HG02970 (cell line): ENCODE measurements around the gene UPB1.

Experiments
- ATAC-seq: cut with Tn5 transposase; IDR thresholded peaks from one replicate; pipeline ENCODE4 v1.9.1; 2021; ENCODE audit warnings: mild to moderate bottlenecking, moderate library complexity, moderate number of reproducible peaks; ENCODE audit not compliant: unreplicated experiment, low FRiP score

The UPB1 gene

DNA sequence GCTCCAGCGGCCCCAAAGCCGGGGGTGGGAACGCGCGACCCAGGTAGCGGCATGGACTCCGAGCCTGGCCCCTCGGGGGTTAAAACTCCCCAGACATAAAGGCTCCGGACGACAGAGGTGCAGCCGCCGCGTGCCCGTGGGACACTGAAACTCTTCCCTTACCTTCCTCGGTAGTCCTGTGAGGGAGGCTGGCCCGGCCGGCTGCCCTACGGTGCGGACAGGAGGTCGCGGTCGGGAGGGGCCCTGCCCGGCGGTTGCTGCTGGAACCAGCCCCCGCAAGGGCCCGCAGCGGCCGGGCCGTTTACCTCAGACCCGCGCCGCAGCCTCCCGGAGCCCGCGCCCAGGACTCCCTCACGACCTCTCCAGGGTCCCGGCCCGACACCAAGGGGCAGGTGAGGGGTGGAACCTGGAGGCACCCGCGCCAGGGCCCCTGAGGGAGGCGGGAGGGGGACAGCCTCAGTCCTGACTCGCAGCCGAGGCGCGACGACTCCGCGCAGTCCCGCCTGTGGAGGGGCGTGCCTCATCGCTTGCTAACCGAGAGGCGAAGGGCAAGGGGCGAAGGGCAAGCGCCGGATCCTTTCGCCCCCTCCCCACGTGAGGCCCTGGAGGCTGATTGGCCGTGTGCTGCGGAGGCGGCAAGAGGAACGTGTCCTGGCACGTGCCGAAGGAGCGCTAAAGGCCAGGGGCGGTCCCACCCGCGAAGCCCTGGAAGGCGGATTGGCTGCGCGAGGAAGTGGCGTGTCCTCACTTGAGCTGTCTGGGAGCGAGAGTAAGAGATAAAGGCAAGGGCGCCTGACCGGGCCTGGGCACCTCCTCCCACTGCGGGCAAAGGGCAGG lies at the start of gene UPB1:
UPB1 (plus strand) TSS at position 805 of the 837 bp plus-strand sequence. CDS start 72 bp downstream, outside the sequence.
- ATAC-seq = no peak

DNA sequence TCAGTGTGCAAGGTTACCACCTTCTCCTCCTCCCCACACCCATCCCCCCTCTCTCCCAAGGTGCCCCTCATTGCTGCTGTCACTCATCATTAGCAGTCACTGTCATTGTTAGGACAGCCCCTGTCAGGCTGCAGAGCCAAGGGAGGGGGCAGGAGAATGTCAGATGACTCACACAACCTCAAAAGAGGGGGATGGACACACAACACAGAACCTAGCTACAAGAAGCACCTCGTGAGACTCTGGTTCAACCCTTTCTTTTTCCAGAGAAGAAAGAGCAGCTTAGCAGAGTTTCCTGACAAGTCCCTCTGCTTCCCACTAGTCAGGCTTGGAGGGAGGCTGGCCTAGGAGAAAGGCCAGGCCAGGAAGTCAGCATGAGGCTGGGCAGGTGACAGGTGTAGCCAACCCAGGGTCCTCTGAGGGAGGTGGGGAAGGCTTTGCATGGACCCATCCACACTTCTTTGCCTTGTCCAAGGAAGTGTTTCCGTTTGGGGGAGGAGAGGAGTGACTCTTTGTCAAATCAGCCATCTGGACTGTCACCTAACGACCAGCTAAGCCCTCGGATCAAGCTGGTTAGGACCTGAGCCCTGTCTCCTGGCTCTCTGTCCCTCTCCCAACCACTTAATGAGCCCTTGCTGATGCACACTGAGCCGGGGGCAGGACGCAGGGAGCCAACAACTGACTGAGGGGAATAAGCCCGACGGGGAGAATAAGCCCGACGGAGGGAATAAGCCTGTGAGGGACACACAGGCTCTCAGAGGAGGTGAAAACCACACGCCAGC lies 49.5 kb upstream of the UPB1 start:
- no peak for ATAC-seq

DNA sequence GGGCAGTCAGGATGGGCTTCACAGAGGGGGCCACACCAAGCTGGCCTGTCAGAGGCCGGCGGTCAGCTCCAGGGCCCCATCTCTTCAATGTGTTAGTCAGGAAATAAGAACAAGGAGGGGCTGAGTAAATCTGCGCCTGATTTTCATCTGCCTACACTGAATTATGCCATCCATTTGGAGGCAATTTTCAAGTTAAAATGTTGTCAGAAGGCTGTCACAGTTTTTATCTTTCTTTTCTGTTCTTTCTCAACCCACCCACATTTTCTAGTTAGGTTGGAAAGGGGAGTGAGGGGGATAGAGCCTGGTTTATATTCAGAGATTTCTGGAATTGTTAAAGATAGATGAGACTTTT lies 48.9 kb upstream of the UPB1 start:
- no peak for ATAC-seq

DNA sequence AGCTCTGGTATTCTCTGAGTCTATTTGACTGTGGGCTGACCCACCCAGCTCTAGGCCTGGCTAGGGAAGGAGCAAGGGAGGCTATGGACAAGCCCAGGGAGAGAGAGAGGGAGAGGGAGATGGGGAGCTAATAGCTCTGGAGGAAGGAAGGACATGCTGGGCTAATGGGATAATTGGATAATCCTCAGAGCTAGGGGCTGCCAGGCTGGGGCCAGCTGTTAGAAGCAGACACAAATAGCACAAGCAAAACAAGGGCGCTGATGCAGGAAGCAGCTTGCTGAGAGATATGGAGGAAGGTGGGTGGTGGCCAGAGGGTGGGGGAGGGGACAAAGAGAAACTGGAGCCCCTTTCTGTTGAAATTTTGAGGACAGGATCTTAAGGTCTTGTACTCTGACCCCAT lies 44.5 kb upstream of the UPB1 start:
- no peak for ATAC-seq

DNA sequence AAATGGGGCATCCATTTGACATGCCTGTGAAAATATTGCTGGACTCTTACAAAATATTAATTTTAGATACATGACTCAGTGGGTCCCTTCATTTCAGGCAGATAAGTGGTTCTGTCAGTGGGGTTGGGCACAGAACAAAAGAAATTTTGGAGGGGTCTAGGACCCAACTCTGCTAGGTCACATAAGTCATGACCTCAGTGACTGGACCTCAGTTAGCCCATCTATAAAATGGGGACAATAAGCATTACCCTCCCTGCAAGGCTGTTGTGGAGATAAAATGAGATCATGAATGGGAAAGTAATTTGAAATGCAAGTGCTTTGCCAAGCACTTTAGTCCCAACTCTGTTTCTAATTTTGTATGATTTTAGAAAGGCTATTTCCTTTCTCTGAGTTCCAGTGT lies 44.0 kb upstream of the UPB1 start:
- ATAC-seq = no peak

DNA sequence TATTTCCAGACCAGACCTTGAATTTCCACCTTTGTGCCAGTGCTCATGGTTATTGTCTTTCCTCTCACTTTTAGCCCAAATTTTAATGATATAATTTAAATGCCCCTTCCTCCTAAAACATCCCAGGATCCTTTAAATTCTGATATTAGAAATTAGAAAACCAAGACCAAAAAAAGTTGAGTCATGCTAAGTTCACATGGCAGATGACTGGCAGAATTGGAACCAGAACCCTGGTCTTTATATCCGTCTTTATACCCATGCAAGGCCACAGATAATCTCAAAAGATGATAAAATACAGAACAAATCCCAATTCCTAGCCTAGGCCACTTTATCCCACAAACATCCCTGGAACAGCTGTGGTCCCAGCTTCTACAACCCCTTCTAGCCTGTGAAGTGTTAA lies 41.3 kb upstream of the UPB1 start:
- ATAC-seq = no peak

DNA sequence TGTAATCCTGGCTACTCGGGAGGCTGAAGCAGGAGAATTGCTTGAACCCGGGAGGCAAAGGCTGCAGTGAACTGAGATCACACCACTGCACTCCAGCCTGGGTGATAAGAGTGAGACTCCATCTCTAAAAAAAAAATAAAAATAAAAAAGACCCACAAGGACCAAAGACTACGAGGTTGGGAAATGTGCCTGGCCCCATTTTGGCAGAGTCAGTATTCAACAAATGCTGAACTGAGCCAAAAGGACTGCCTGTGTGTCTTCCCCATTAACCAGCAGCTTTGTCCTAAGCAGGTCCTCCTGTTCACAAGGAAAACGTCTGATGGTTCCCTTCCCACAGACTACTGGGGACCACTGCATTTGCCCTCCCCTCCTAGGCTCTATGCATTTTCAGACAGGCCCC lies 40.1 kb upstream of the UPB1 start:
- no peak for ATAC-seq

DNA sequence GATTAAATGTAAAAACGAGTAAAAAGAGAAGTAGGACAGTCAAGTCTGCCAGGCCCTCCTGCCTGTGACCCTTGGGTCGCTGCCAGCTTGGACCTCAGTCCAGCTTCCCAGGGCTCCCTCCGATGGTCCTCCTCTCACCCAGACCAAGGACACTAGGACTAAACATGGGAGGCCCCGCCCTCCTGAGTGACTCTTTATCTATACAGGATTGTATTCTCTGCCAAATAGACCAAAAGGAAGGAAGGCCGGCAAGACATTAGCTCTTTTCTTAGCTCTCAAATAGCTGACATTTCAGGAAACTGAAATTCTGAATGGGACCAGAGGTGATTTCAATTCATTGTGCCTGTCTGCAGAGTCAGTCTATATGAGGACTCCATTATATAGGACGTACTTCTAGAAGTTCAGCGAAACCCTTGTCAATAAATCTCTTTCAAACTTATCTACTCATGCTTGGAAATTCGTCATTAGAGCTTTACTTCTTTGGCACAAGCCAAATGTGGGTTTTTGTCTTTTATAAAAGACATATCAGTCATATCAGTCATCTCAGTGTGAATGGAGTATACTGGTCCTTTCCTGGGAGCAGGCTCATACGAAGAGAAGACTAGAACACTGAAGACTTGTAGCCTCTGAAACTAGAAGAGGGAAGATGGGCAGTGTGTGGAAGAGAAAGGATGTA lies 39.2 kb upstream of the UPB1 start:
- no peak for ATAC-seq

DNA sequence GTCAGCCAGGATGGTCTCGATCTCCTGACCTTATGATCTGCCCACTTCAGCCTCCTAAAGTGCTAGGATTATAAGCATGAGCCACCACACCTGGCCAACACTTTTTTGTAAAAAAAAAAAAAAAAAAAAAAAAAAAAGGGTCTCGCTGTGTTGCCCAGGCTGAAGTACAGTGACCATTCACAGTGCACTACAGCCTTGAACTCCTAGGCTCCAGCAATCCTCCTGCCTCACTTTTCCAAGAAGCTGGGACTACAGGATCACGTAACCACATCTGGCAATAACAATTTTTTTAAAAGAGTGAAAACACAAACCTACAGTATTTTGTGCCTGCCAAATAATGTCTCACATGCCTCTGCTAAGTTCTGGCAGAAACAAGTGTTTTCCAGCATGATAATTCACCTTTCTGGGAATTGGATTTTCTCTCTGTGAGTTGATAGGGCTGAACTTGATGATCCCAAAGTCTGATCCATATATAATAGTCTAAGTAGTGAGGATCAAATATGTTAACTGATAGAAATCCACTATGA lies 37.2 kb upstream of the UPB1 start:
- ATAC-seq = no peak

DNA sequence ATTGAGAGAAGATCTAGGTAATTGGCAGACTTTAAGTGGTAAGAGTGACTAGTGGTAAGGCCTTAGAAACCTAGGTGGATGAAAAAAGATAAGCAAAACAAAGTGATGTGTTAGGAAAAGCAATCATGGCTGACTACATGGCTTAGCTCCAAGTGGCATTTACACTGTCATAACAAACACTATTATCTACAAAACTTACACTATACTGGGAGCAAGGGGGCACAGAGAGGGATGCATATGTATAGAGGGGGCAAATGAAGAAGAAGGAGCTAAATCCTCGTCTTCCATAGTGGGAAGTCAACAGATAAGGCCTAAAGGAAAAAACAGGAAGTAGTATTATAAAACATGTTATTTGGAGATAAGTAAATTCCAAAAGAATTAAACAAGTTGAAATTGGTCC lies 35.2 kb upstream of the UPB1 start:
- no peak for ATAC-seq

DNA sequence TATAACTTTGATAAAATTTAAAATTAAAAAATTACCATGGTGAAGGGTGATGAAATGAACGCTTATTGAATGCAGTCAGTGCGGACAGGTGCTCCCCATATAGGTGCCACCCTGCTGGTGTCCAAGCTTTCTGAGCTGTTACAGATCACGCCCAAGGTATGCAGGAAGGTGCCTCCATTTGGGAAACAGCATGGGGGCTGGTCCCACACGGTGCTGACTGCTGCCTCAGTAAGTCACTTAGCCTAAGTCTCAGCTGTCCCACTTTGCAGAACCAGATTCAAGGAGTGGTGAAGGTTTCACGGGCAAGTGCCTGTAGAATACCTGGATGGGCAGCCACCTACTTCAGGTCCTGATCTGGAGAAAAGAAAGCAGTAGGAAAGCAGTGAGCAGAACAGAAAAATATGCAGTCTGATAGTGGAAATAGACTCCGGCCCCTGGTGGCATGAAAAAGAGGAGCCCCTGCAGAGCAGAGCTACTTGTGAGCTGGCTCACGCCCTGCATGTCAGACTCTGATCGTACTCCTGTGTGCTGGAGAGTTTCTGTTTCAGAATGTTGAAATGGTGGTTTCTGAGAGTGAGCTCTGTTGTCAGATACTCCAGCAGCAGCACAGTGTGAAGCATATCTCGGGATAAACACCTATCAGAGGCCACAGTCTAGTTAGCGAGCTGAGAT lies 34.6 kb upstream of the UPB1 start:
- ATAC-seq = no peak

DNA sequence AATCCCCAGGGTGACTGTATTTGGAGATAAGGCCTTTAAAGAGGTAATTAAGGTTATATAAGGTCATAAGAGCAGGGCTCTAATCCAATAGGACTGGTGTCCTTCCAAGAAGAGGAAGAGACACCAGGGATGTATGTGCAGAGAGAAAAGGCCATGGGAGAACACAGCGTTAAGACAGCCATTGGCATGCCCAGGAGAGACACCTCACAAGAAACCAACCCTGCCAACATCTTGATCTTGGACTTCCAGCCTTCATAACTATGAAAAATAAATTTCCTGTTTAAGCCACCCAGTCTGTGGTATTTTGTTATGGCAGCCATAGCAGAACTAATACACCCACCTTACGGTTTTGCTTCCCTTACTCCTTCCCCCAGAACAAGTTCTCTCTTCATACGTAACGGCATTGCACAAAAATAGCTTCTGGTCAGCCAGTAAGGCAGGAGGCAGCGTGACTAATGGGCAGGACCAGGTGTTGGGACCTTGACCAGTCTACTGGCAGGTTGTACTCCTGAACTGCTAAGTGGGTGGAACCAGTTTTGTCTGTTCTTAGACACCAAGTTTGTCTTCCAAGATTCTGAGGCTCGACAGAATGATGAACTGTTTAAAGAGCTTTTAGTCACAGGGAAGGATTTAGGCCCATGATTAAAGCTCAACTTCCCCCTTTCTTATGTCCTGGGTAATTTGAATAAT lies 31.9 kb upstream of the UPB1 start:
- no peak for ATAC-seq

DNA sequence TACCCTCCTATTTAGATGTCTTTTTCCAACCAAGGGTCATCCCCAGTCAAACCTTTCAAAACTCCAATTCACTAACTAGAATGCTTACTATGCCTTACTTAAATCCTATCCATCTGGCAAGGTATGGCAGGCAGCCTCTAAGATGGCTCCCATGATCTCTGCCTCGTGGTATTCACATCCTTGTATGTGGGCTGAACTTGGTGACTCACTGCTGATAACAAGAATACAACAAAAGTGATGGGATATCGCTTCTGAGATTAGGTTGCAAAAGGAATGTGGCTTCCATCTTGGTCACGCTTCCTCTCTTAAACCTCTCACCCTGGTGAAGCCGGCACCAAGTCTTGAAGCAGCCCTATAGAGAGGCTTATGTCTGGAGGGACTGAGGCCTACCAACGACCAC lies 29.6 kb upstream of the UPB1 start:
- ATAC-seq = no peak

DNA sequence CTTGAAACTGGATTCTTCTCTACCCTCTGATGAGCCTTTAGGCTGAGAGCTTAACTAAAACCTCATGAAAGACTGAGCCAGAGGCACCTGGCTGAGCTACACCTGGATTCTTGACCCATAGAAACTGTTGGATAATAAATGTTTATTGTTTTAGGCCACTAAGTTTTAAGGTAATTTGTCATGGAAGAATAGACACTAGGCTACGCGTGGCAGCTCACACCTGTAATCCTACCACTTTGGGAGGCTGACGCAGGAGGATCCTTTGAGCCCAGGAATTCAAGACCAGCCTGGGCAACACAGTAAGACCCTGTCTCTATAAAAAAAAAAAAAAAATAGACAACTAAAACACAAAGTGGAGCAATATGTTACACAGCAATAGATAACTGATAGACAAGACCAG lies 29.2 kb upstream of the UPB1 start:
- no peak for ATAC-seq

DNA sequence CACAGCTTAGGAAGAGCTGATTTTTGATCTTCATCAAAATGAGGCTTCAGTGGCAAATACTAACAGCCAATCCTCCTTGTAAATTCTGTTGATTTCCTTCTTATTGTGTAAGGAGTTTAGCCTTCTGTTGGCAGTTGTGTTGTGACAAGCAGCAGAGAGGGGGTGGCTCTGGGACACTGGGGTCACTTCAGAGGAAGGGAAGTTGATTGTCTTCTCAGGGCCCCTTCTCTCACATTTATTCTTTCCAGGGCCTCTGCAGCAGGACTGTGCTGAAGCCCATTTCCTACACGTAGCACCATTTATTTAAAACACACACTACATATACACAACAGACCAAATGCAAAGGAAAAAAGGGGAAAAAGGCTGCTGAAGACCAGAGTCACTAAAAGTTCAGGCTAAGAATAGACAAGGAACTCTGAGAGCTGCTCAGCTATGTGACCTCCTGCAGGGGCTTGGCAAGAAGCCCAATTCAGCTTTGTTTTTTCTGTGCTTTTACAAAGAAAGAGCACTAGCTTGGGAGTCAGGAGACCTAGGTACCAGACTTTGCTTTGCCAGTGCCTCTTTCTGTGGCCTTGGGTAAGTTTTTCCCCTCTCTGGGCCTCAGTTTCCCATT lies 28.3 kb upstream of the UPB1 start:
- ATAC-seq = no peak

DNA sequence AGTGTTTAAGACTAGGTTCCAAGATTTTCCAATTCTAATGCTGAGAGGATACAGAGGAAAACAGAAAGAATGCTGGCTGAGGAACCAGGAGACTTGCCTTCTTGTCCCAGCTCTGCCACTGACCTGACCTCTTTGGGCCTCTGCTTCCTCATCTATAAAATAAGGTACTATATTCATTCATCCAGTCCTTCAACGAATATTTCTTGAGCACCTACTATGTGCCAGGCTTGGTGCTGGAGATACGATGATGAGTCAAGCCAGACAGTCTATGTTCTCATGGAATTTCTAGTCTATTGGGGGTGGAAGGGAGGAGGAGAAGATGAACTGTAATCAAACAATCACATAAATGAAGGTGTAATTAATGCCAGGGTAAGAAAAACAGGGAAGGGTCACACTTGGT lies 27.8 kb upstream of the UPB1 start:
- ATAC-seq = no peak

DNA sequence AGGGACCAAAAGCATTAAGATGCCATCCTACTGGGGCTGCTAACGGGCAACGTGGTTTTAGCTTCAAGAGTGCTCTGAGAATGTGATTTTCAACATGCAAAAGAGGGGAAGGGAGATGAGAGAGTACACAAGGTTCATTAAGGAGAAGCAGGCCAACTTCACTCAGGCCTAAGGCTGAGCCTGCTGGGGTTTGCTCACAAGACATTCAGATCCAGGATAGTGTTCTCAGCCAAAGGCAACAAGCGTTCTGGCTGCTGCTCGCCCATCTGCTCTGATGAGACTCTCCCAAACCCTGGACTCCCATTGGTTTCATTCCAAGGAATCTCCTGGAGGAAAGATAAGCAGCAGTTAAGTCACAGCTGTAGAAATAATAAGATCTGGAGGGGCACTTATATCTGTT lies 23.6 kb upstream of the UPB1 start:
- ATAC-seq = no peak

DNA sequence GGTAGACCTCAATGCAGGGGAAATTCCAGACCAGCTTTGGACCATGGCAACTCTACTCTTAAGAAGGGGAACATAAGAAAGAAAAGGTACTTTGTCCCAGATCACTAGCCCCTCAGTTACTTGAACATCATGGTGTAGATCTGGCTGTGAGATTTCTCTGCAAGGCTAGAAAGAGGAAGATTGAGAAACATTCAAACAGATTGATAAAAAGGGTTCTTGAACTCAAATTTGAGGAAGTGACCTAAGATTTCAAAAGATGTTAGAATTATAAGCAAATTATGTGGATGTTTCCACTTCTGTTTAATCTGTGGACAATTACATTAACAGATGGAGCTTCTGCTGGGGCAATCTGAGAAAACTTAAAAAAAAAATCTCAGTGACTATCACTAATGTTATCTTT lies 21.8 kb upstream of the UPB1 start:
- no peak for ATAC-seq

DNA sequence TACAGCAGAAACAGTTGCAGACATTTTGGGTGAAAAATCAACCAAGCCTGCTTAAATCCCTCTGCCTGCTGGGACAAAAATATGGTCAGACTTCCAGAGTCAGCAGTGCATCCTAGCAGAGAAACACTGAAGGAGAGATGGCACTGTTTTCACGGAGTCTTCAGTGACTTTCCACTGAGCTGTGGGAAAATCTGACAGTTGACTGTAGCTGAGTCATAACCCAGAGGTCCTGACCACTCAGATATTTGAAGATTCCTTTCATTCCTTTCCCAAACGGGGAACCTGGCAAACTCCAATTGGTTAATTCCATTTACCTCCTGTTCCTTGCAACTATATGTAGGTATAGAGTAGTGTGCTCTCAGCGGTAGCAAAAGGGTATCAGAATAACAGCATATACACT lies 20.9 kb upstream of the UPB1 start:
- no peak for ATAC-seq
